Measurements from ENCODE around the gene PLCB1.

PLCB1 gene

GRCh38 chr20:8215361-8215781 lies 83.3 kb downstream of the PLCB1 start:
- DNase-seq = no peak

- DNase-seq = no peak
Measured at GRCh38 chr20:8216375-8217200, 84.5 kb downstream of the PLCB1 start.

- no peak for DNase-seq
Measured at GRCh38 chr20:8218861-8219260, 86.8 kb downstream of the PLCB1 start.

GRCh38 chr20:8219403-8219802 lies 87.3 kb downstream of the PLCB1 start:
- no peak for DNase-seq

GRCh38 chr20:8220716-8221115 lies 88.7 kb downstream of the PLCB1 start:
- no peak for DNase-seq

- DNase-seq = no peak
Measured at GRCh38 chr20:8221887-8222419, 89.9 kb downstream of the PLCB1 start.

- DNase-seq = no peak
Measured at GRCh38 chr20:8223091-8223870, 91.2 kb downstream of the PLCB1 start.

- no peak for DNase-seq
Measured at GRCh38 chr20:8225658-8226057, 93.6 kb downstream of the PLCB1 start.

GRCh38 chr20:8226106-8226505 lies 94.0 kb downstream of the PLCB1 start:
- no peak for DNase-seq

- DNase-seq = no peak
Measured at GRCh38 chr20:8227293-8227692, 95.2 kb downstream of the PLCB1 start.

GRCh38 chr20:8228315-8228714 lies 96.2 kb downstream of the PLCB1 start:
- DNase-seq = no peak

GRCh38 chr20:8229090-8229489 lies 97.0 kb downstream of the PLCB1 start:
- no peak for DNase-seq

- no peak for DNase-seq
Measured at GRCh38 chr20:8231038-8231437, 99.0 kb downstream of the PLCB1 start.

GRCh38 chr20:8232332-8232731 lies 100.3 kb downstream of the PLCB1 start:
- no peak for DNase-seq

GRCh38 chr20:8234580-8234979 lies 102.5 kb downstream of the PLCB1 start:
- DNase-seq = no peak

GRCh38 chr20:8242066-8242465 lies 110.0 kb downstream of the PLCB1 start:
- DNase-seq = no peak

- DNase-seq = no peak
Measured at GRCh38 chr20:8242827-8243724, 111.0 kb downstream of the PLCB1 start.

- DNase-seq = no peak
Measured at GRCh38 chr20:8244637-8245036, 112.6 kb downstream of the PLCB1 start.

- DNase-seq = no peak
Measured at GRCh38 chr20:8246153-8246552, 114.1 kb downstream of the PLCB1 start.

- DNase-seq = no peak
Measured at GRCh38 chr20:8246716-8247115, 114.7 kb downstream of the PLCB1 start.

- no peak for DNase-seq
Measured at GRCh38 chr20:8248051-8248450, 116.0 kb downstream of the PLCB1 start.

- no peak for DNase-seq
Measured at GRCh38 chr20:8249634-8250033, 117.6 kb downstream of the PLCB1 start.

All from SIG-M5 (cell line).